Stomach (tissue), 9 donors: ENCODE data around the gene NT5C2. TPM values are rescaled to one million over a fixed set of nuclear protein-coding genes. Genes with fewer than 3 reads are reported as not detected.
"Not testable (repeated sequence)": the region's sequence is repeated elsewhere in the genome, so short reads cannot be mapped to it uniquely, and the experiment has no call there.

ENCODE experiments used
- DNase-seq, 2 donors: peaks; one replicate each; pipeline versions ENCODE4 v3.0.0 to v3.0.0-alpha.2; 2013 to 2019
- H3K27ac ChIP-seq, 5 donors: fragments of 200-600 bp in 4 of 5; sonication (generic) in 4 of 5; one replicate each; pipeline ENCODE4 v1.5.1; 2013 to 2019; ENCODE audit warnings: mild to moderate bottlenecking in 1 of 5, moderate library complexity in 1 of 5
- H3K27me3 ChIP-seq, 3 donors: fragments of 200-600 bp; sonication (generic); one replicate each; pipeline ENCODE4 v1.5.1; 2017 to 2019; ENCODE audit warnings: mixed run types in 1 of 3
- H3K36me3 ChIP-seq, 4 donors: fragments of 200-600 bp; sonication (generic); 1 replicate in 3 of 4; 2 replicates in 1 of 4; pipeline ENCODE4 v1.5.1; 2016 to 2019
- H3K4me1 ChIP-seq, 4 donors: fragments of 200-600 bp; sonication (generic); one replicate each; pipeline ENCODE4 v1.5.1; 2016 to 2019
- H3K4me3 ChIP-seq, 4 donors: fragments of 200-600 bp; sonication (generic) in 3 of 4; one replicate each; pipeline ENCODE4 v1.5.1; 2016 to 2019; ENCODE audit warnings: mild to moderate bottlenecking in 1 of 4
- H3K9me3 ChIP-seq, 4 donors: fragments of 200-600 bp; sonication (generic); one replicate each; pipeline ENCODE4 v1.5.1; 2016 to 2019
- CTCF ChIP-seq, 7 experiments: fragments of 450-650 bp in 4 of 7; fragments of 200-600 bp in 3 of 7; sonication (generic) in 3 of 7; IDR thresholded peaks; one replicate each; pipeline ENCODE4 v1.5.1; 2016 to 2019; ENCODE audit warnings: antibody characterized with exemption in 7 of 7, control low read depth in 2 of 7, mild to moderate bottlenecking in 1 of 7
- EP300 ChIP-seq: sonication (generic); formaldehyde crosslinking; IDR thresholded peaks from one replicate; pipeline ENCODE4 v1.6.1; 2017; ENCODE audit warnings: antibody characterized with exemption
- POLR2A ChIP-seq, 4 donors: fragments of 450-650 bp; IDR thresholded peaks; one replicate each; pipeline ENCODE4 v1.6.1; 2016; ENCODE audit warnings: antibody characterized with exemption in 4 of 4, control low read depth in 2 of 4, mild to moderate bottlenecking in 1 of 4, moderate library complexity in 1 of 4
- POLR2AphosphoS5 ChIP-seq, 3 donors: sonication (generic); formaldehyde crosslinking; IDR thresholded peaks; one replicate each; pipeline ENCODE4 v1.6.1; 2016; ENCODE audit warnings: antibody characterized with exemption in 3 of 3
- WGBS, 5 donors: extraction: QIAGEN DNeasy Blood & Tissue Kit in 3 of 5; methylation state at CpG; one replicate each; pipeline versions ENCODE4 v1.1.5 to v1.1.7; 2013 to 2018; 5-methylcytosine and 5-hydroxymethylcytosine counted together
- intact Hi-C: fragments of 100-400 bp; cut with DNase I; formaldehyde crosslinking; loops from one replicate; pipeline ENCODE4 v1.15.1; 2023; ENCODE audit warnings: low total_unique reads
- polyA plus RNA-seq, 3 donors: library from polyadenylated mRNA; stranded (reverse); fragments of 200-250 nt; gene quantifications; one replicate each; pipeline ENCODE4 v1.2.3, GENCODE V29; 2013
- total RNA-seq, 5 donors: library from RNA; depleted of rRNA; stranded (reverse); fragments of >200 nt; gene quantifications; one replicate each; pipeline versions ENCODE4 v1.1.0 to v1.2.3, GENCODE V29; 2014 to 2016
- donor health status: healthy with polysubstance abuse.
- donor health status: Bipolar disorder and iron deficiency.
- donor health status: healthy.

The NT5C2 gene
- total and polyA plus RNA-seq, 8 donors: 20.0 to 176 (median 35.6) TPM

DNA sequence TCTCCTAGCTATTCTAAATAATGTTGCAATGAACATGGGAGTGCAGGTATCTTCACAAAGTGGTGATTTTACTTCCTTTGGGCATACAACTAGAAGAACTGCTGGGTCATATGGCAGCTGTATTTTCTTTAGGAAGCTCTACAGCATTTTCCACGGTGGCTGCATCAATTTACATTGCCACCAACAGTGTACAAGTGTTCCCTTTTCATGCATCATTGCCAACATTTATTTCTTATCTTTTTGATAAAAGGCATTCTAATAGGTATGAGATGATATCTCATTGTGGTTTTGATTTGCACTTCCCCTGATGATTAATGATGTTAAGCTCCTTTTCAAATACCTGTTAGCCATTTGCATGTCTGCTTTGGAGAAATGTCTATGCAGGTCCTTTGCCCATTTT, 52.6 kb downstream of the NT5C2 start:
- Histone ChIP-seq H3K36me3 (peaks cover 9 to 55% (median 50%) of the 10 kb centered on the region in 4 donors), H3K9me3 (no peaks in the 10 kb centered on the region), H3K27me3 (no peaks in the 10 kb centered on the region), H3K4me1 (peaks cover 0 to 40% (median 9%) of the 10 kb centered on the region in 4 donors), H3K4me3 (no peak overlapping the region), H3K27ac (no peak overlapping the region)
- intact Hi-C loops: no loop called here
- no peak for TF ChIP-seq POLR2AphosphoS5 (IDR thresholded peaks at IDR 0.05)
- no peak for TF ChIP-seq POLR2A (IDR thresholded peaks at IDR 0.05)
- no peak for TF ChIP-seq CTCF (IDR thresholded peaks at IDR 0.05)
- no peak for TF ChIP-seq EP300
- 26 to 33% (median 30%) methylated on average over 1 of the region's 1 CpG for WGBS, 5 donors
- DNase-seq: no peak

DNA sequence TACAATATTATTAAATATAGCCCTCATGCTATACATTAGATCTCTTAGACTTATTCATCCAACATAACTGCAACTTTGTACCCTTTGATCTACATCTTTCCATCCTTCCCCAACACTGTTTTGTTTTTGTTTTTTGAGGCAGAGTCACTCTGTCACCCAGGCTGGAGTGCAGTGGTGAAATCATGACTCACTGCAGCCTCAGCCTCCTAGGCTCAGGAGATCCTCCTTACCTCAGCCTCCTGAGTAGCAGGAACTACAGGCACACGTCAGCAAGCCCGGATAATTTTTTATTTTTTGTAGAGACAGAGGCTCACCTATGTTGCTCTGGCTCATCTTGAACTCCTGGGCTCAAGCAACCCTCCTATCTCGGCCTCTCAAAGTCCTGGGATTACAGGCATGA, 53.3 kb downstream of the NT5C2 start:
- H3K36me3 ChIP-seq: peaks cover 15 to 62% (median 56%) of the 10 kb centered on the region in 4 donors
- no peak for DNase-seq
- no peaks in the 10 kb centered on the region for H3K27me3 ChIP-seq
- peaks cover 0 to 34% (median 6%) of the 10 kb centered on the region in 4 donors for H3K4me1 ChIP-seq
- H3K27ac ChIP-seq: no peak overlapping the region
- no peak overlapping the region for H3K4me3 ChIP-seq
- intact Hi-C loops: no loop called here
- WGBS, 5 donors: 90 to 98% (median 97%) methylated on average over 3 of the region's 3 CpGs
- TF ChIP-seq POLR2A (IDR thresholded peaks at IDR 0.05): no peak
- no peak for TF ChIP-seq EP300
- no peak for TF ChIP-seq POLR2AphosphoS5 (IDR thresholded peaks at IDR 0.05)
- no peak for TF ChIP-seq CTCF (IDR thresholded peaks at IDR 0.05)
- H3K9me3 ChIP-seq: no peaks in the 10 kb centered on the region

- DNase-seq, H3K4me3 ChIP-seq, H3K4me1 ChIP-seq, intact Hi-C loops, H3K27ac ChIP-seq, H3K9me3 ChIP-seq, H3K27me3 ChIP-seq: not testable (repeated sequence)
- WGBS, 5 donors: 85 to 97% (median 93%) methylated on average over 3 of the region's 3 CpGs
- H3K36me3 ChIP-seq: peaks cover 15 to 82% (median 80%) of the 10 kb centered on the region in 4 donors
These were observed 57.9 kb downstream of the NT5C2 start for GRCh38 chr10:103135168-103135567.

- Histone ChIP-seq H3K4me1 (peaks cover 0 to 17% (median 10%) of the 10 kb centered on the region in 4 donors), H3K9me3 (no peaks in the 10 kb centered on the region), H3K27me3 (no peaks in the 10 kb centered on the region), H3K36me3 (peaks cover 9 to 59% (median 50%) of the 10 kb centered on the region in 4 donors), H3K27ac (no peak overlapping the region), H3K4me3 (no peak overlapping the region)
- 32 to 61% (median 46%) methylated on average over 1 of the region's 1 CpG for WGBS, 5 donors
- DNase-seq: no peak
- TF ChIP-seq EP300: no peak
- no peak for TF ChIP-seq POLR2AphosphoS5 (IDR thresholded peaks at IDR 0.05)
- no peak for TF ChIP-seq CTCF (IDR thresholded peaks at IDR 0.05)
- TF ChIP-seq POLR2A (IDR thresholded peaks at IDR 0.05): no peak
- intact Hi-C loops: no loop called here
These were observed 62.2 kb downstream of the NT5C2 start for GRCh38 chr10:103130910-103131309.

DNA sequence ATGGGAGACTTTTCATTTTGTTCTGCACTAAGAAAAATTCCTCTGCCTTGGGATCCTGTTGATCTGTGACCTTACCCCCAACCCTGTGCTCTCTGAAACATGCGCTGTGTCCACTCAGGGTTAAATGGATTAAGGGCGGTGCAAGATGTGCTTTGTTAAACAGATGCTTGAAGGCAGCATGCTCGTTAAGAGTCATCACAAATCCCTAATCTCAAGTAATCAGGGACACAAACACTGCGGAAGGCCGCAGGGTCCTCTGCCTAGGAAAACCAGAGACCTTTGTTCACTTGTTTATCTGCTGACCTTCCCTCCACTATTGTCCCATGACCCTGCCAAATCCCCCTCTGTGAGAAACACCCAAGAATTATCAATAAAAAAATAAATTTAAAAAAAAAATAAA, 62.9 kb downstream of the NT5C2 start:
- H3K4me3 ChIP-seq, H3K9me3 ChIP-seq, H3K27ac ChIP-seq, DNase-seq, H3K27me3 ChIP-seq, intact Hi-C loops: not testable (repeated sequence)
- peaks cover 0 to 25% (median 14%) of the 10 kb centered on the region in 4 donors for H3K4me1 ChIP-seq
- WGBS, 5 donors: 80 to 93% (median 92%) methylated on average over 3 to 5 of the region's 5 CpGs
- H3K36me3 ChIP-seq: peaks cover 4 to 54% (median 43%) of the 10 kb centered on the region in 4 donors
